PC-9 (cell line): Measurements from ENCODE around the gene USP36. TPM values are rescaled to one million over a fixed set of nuclear protein-coding genes. Genes with fewer than 3 reads are reported as not detected.

Experiments used
- BruUV-seq: library from RNA; stranded (reverse); fragments of 400-500 nt; replicated peaks from 2 replicates; lab custom pipeline; 2021; lab: Mats Ljungman, UMichigan
- CTCF ChIA-PET: fragments of 300-600 bp; sonication (Branson Sonifier 250); formaldehyde crosslinking; loops from one replicate; lab custom pipeline; 2022; ENCODE audit warnings: antibody characterized with exemption; lab: Charles Lee
- POLR2A ChIA-PET: fragments of 300-600 bp; sonication (Branson Sonifier 250); formaldehyde crosslinking; loops from one replicate; lab custom pipeline; 2022; ENCODE audit warnings: antibody characterized with exemption; ENCODE audit not compliant: unreplicated experiment; lab: Charles Lee
- DNase-seq, 2 experiments: peaks; one replicate each; pipeline versions ENCODE4 v3.0.0 to v3.0.0-alpha.2; 2015 to 2022; ENCODE audit warnings: mixed read lengths in 1 of 2
- H2AFZ ChIP-seq: fragments of 200-600 bp; sonication (generic); 2 replicates; pipeline ENCODE4 v1.8.1; 2017; ENCODE audit warnings: antibody characterized with exemption
- H3F3A ChIP-seq: fragments of 200-600 bp; sonication (generic); 2 replicates; pipeline ENCODE4 v1.8.1; 2017; ENCODE audit warnings: antibody characterized with exemption, mild to moderate bottlenecking, low read depth; ENCODE audit not compliant: insufficient read depth
- H3K27ac ChIP-seq: fragments of 200-600 bp; sonication (generic); 2 replicates; pipeline ENCODE4 v1.6.1; 2016; ENCODE audit warnings: mixed run types
- H3K27me3 ChIP-seq: fragments of 200-600 bp; sonication (generic); 2 replicates; pipeline ENCODE4 v1.6.1; 2016; ENCODE audit warnings: low read depth, mixed run types; ENCODE audit not compliant: insufficient read depth
- H3K36me3 ChIP-seq: fragments of 200-600 bp; sonication (generic); 2 replicates; pipeline ENCODE4 v1.6.1; 2016; ENCODE audit warnings: low read depth, mixed run types
- H3K4me1 ChIP-seq: fragments of 200-600 bp; sonication (generic); replicated peaks from 2 replicates; pipeline ENCODE4 v1.6.1; 2016; ENCODE audit warnings: mixed run types; ENCODE audit not compliant: insufficient read depth
- H3K4me2 ChIP-seq: fragments of 200-600 bp; sonication (generic); 2 replicates; pipeline ENCODE4 v1.6.1; 2017; ENCODE audit warnings: mixed run types
- H3K4me3 ChIP-seq: fragments of 200-600 bp; sonication (generic); 2 replicates; pipeline ENCODE4 v1.6.1; 2016; ENCODE audit warnings: mixed run types
- H3K79me2 ChIP-seq: fragments of 200-600 bp; sonication (generic); 2 replicates; pipeline ENCODE4 v1.6.1; 2017; ENCODE audit warnings: low read depth, mixed run types
- H3K9me2 ChIP-seq: fragments of 200-600 bp; sonication (generic); 2 replicates; pipeline ENCODE4 v1.8.1; 2017; ENCODE audit warnings: mild to moderate bottlenecking; ENCODE audit not compliant: insufficient read depth
- H3K9me3 ChIP-seq: fragments of 200-600 bp; sonication (generic); 2 replicates; pipeline ENCODE4 v1.8.1; 2016; ENCODE audit warnings: low read depth; ENCODE audit not compliant: insufficient read depth
- H4K20me1 ChIP-seq: fragments of 200-600 bp; sonication (generic); 2 replicates; pipeline ENCODE4 v1.8.1; 2017; ENCODE audit not compliant: insufficient read depth
- EZH2 ChIP-seq: fragments of 200-600 bp; sonication (generic); IDR thresholded peaks from 2 replicates; pipeline ENCODE4 v1.8.0; 2017; ENCODE audit warnings: antibody characterized with exemption, low read depth
- intact Hi-C: fragments of 100-400 bp; cut with micrococcal nuclease; formaldehyde crosslinking; loops from one replicate; pipeline ENCODE4 v1.10.0; 2022; ENCODE audit not compliant: unreplicated experiment
- total RNA-seq: library from RNA; stranded (reverse); gene quantifications from 2 replicates; pipeline ENCODE4 v1.2.3, GENCODE V29; 2021
- TF ChIP-seq, protein P1 (sequence below): fragments of 200-600 bp; sonication (generic); conservative IDR thresholded peaks from 2 replicates; pipeline ENCODE4 v1.6.1; 2017; ENCODE audit warnings: mixed run types, antibody characterized with exemption, mild to moderate bottlenecking, moderate library complexity

Gene USP36
- total RNA-seq, 1 experiment from 2014 or later = 46.2 TPM

- Histone ChIP-seq H3K27me3 (no peaks in the 10 kb centered on the region), H3K36me3 (no peaks in the 10 kb centered on the region), H4K20me1 (no peaks in the 10 kb centered on the region), H3K4me3 (no peak overlapping the region), H3K9me2 (no peaks in the 10 kb centered on the region), H3K79me2 (no peaks in the 10 kb centered on the region), H3K4me2 (no peak overlapping the region), H3F3A (no peaks in the 10 kb centered on the region; the same call in 1 of the 2 replicates), H2AFZ (no peak overlapping the region), H3K9me3 (no peaks in the 10 kb centered on the region), H3K27ac (no peak overlapping the region), H3K4me1 (no peaks in the 10 kb centered on the region)
- ChIA-PET CTCF (no interaction called here), POLR2A (no interaction called here)
- DNase-seq = no peak
- BruUV-seq = no TSS peak
- intact Hi-C loops = no loop called here
- TF ChIP-seq EZH2 = no peak
- TF ChIP-seq, protein P1, sequence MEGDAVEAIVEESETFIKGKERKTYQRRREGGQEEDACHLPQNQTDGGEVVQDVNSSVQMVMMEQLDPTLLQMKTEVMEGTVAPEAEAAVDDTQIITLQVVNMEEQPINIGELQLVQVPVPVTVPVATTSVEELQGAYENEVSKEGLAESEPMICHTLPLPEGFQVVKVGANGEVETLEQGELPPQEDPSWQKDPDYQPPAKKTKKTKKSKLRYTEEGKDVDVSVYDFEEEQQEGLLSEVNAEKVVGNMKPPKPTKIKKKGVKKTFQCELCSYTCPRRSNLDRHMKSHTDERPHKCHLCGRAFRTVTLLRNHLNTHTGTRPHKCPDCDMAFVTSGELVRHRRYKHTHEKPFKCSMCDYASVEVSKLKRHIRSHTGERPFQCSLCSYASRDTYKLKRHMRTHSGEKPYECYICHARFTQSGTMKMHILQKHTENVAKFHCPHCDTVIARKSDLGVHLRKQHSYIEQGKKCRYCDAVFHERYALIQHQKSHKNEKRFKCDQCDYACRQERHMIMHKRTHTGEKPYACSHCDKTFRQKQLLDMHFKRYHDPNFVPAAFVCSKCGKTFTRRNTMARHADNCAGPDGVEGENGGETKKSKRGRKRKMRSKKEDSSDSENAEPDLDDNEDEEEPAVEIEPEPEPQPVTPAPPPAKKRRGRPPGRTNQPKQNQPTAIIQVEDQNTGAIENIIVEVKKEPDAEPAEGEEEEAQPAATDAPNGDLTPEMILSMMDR = no peak
These were observed 80.7 kb downstream of the USP36 start for GRCh38 chr17:78759969-78760352.

DNA sequence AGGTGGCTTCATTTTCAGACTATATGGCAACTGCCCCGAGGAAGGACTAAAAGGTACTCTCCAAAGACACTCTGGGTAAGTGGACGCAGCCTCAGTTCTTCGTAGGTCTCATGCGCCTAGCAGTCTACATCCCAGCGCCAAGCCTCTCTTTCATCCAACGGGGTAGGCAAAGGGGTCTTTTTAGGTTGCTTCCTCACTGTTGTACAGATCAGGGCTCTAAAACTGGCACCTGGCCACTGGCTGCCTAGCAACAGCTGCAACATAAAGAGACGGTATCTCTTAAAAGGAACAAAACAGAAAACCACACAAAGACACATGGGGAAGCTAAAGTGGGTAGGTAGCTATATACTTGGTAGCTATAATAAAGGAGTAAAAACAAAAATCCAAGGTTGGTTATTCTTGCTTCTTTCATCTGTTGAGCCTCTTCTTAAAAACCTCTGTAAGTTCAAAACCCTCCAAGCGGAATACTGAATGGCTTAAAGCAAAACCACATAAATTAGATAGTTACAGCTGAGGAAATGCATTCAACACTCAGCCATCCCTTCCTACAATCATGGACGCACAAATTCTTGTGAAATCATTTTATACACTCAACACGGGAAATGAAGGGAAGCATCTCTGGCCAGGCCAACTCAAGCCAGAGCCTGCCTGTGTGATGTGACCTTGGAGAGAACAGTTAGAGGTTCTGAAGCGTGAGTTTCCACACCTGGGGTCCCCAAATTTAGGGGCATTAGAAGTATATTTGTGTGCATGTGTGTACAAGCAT lies 81.2 kb downstream of the USP36 start:
- no peak overlapping the region for H3K27ac ChIP-seq
- H3K27me3 ChIP-seq = no peaks in the 10 kb centered on the region
- no peaks in the 10 kb centered on the region for H3K36me3 ChIP-seq
- POLR2A ChIA-PET = interaction anchor here (0.6 kb wide), 1 partner anchor 367 kb away, joined by 5 read pairs; no protein-coding TSS in a partner anchor
- no peaks in the 10 kb centered on the region for H3K79me2 ChIP-seq
- intact Hi-C loops = no loop called here
- no TSS peak for BruUV-seq
- no peak for DNase-seq
- H3K9me2 ChIP-seq = no peaks in the 10 kb centered on the region
- H2AFZ ChIP-seq = no peak overlapping the region
- H3K4me1 ChIP-seq = no peaks in the 10 kb centered on the region
- no peaks in the 10 kb centered on the region for H3K9me3 ChIP-seq
- no peak overlapping the region for H3K4me2 ChIP-seq
- H3K4me3 ChIP-seq = no peak overlapping the region
- no peak for TF ChIP-seq EZH2
- TF ChIP-seq, protein P1 = no peak
- H3F3A ChIP-seq = no peaks in the 10 kb centered on the region; the same call in 1 of the 2 replicates
- CTCF ChIA-PET = no interaction called here
- H4K20me1 ChIP-seq = no peaks in the 10 kb centered on the region

DNA sequence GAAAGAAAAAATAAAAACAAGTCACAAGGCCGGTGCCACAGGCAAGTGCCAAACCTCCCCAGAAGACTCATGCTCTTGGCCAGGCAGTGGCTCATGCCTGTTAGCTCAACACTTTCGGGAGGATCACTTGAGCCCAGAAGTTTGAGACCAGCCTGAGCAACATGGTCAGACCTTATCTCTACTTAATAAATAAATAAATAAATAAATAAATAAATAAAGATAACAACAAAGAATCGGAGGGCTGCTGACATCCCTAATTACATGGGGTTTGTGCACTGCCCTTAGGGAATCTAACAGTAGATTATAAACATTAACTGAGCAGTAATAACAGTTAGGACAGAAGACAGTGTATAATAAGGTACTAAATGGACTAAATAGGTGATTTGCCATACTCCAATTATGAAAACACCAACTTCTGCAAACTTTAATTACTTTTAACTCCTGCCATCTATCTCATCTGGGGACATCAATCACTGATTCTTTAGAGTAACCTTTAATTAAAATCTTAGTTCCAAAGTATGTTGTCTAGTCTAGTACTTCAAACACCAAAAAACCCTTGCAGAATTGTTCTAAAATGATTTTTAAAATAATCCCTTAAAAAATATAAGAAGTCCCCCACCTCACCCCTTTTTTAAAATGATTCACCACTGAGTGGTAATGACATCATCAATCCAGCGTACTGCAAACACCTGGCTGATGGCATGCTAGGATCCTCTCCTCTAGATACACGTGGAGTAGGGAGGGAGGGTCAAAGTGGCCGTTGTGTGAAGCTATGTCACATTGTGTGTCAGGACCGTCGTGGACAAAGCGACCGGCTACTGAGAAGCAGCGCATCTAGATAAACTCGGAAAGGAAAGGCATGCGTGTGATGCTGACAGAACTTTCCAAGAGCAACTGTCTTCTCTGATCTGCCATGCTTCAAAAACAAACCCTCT lies 87.0 kb downstream of the USP36 start:
- no peaks in the 10 kb centered on the region for H4K20me1 ChIP-seq
- H3K4me1 ChIP-seq = peaks cover 6% of the 10 kb centered on the region
- CTCF ChIA-PET = no interaction called here
- H3K79me2 ChIP-seq = no peaks in the 10 kb centered on the region
- no peak overlapping the region for H3K27ac ChIP-seq
- no peak overlapping the region for H2AFZ ChIP-seq
- intact Hi-C loops = no loop called here
- H3K9me2 ChIP-seq = no peaks in the 10 kb centered on the region
- no peak for TF ChIP-seq EZH2
- TF ChIP-seq, protein P1 = no peak
- no TSS peak for BruUV-seq
- H3K27me3 ChIP-seq = no peaks in the 10 kb centered on the region
- no peak overlapping the region for H3K4me3 ChIP-seq
- DNase-seq = no peak
- POLR2A ChIA-PET = no interaction called here
- H3K4me2 ChIP-seq = no peak overlapping the region
- H3K9me3 ChIP-seq = no peaks in the 10 kb centered on the region
- no peaks in the 10 kb centered on the region for H3K36me3 ChIP-seq
- peaks cover 7% of the 10 kb centered on the region; the same call in 1 of the 2 replicates for H3F3A ChIP-seq
